Measurements from ENCODE around the gene LTN1. TPM values are rescaled to one million over a fixed set of nuclear protein-coding genes. Genes with fewer than 3 reads are reported as not detected.

LTN1 gene
- polyA plus RNA-seq, 3 donors, result 6.0 to 14.0 (median 11.7) TPM

GRCh38 chr21:28899220-28899619 is 93.5 kb downstream of the LTN1 start:
- Histone ChIP-seq H3K36me3 (replicated peaks in 1 of 2; ENCODE audit: control insufficient read depth in 1 of 2, insufficient read depth in 2 of 2, low read length in 2 of 2) (no peaks in the 10 kb centered on the region), H3K4me3 (replicated peaks in 1 of 3; ENCODE audit: low read depth in 2 of 3, low read length in 3 of 3) (no peak overlapping the region), H3K27ac (ENCODE audit: low read depth in 1 of 2, low read length in 2 of 2) (no peak overlapping the region), H3K4me1 (ENCODE audit: control insufficient read depth in 1 of 2, insufficient read depth in 2 of 2, low read length in 2 of 2) (no peaks in the 10 kb centered on the region), H3K79me2 (ENCODE audit: insufficient read depth, low read length) (no peaks in the 10 kb centered on the region), H3K4me2 (replicated peaks; ENCODE audit: extremely low read depth, low read length, poor library complexity, severe bottlenecking) (no peak overlapping the region), H3K9ac (ENCODE audit: insufficient read depth, low read length, poor library complexity, severe bottlenecking) (no peak overlapping the region), H4K20me1 (ENCODE audit: insufficient read depth, low read length) (no peaks in the 10 kb centered on the region), H3K27me3 (ENCODE audit: control insufficient read depth in 2 of 2, insufficient read depth in 2 of 2, low read length in 2 of 2) (no peaks in the 10 kb centered on the region), H2AFZ (ENCODE audit: insufficient read depth, low read depth, low read length, poor library complexity, severe bottlenecking) (no peak overlapping the region), H3K9me3 (replicated peaks in 1 of 2; ENCODE audit: control insufficient read depth in 1 of 2, insufficient read depth in 1 of 2, low read length in 2 of 2) (no peaks in the 10 kb centered on the region)
- Mint-ChIP-seq H3K27me3 (ENCODE audit: low read depth in 3 of 3) (peaks cover 0 to 3% (median 2%) of the 10 kb centered on the region in 3 donors), H3K4me3 (no peak overlapping the region), H3K4me1 (no peaks in the 10 kb centered on the region), H3K27ac (no peak overlapping the region), H3K9me3 (peaks cover 1 to 12% (median 8%) of the 10 kb centered on the region in 7 donors), H3K36me3 (no peaks in the 10 kb centered on the region)
- no CpG with 5 or more reads among the region's 3 CpGs for WGBS (ENCODE audit: insufficient coverage)
- TF ChIP-seq CTCF (IDR thresholded peaks at IDR 0.05), result no peak
- DNase-seq, result no peak
- intact Hi-C loops (cut with micrococcal nuclease), result no loop called here

- peaks cover 0 to 3% (median 2%) of the 10 kb centered on the region in 7 donors for H3K9me3 Mint-ChIP-seq
- no peaks in the 10 kb centered on the region for H3K27me3 ChIP-seq (ENCODE audit: control insufficient read depth in 2 of 2, insufficient read depth in 2 of 2, low read length in 2 of 2)
- no peak overlapping the region for H2AFZ ChIP-seq (ENCODE audit: insufficient read depth, low read depth, low read length, poor library complexity, severe bottlenecking)
- H3K4me1 Mint-ChIP-seq, result no peaks in the 10 kb centered on the region
- H3K27ac ChIP-seq (ENCODE audit: low read depth in 1 of 2, low read length in 2 of 2), result no peak overlapping the region
- H3K9ac ChIP-seq (ENCODE audit: insufficient read depth, low read length, poor library complexity, severe bottlenecking), result no peak overlapping the region
- no peaks in the 10 kb centered on the region for H3K36me3 Mint-ChIP-seq
- no peaks in the 10 kb centered on the region for H3K4me1 ChIP-seq (ENCODE audit: control insufficient read depth in 1 of 2, insufficient read depth in 2 of 2, low read length in 2 of 2)
- no peak overlapping the region for H3K4me3 Mint-ChIP-seq
- intact Hi-C loops (cut with micrococcal nuclease), result no loop called here
- no peaks in the 10 kb centered on the region for H4K20me1 ChIP-seq (ENCODE audit: insufficient read depth, low read length)
- H3K27ac Mint-ChIP-seq, result no peak overlapping the region
- no peaks in the 10 kb centered on the region for H3K9me3 ChIP-seq (replicated peaks in 1 of 2; ENCODE audit: control insufficient read depth in 1 of 2, insufficient read depth in 1 of 2, low read length in 2 of 2)
- no peak overlapping the region for H3K4me2 ChIP-seq (replicated peaks; ENCODE audit: extremely low read depth, low read length, poor library complexity, severe bottlenecking)
- H3K27me3 Mint-ChIP-seq (ENCODE audit: low read depth in 3 of 3), result peaks cover 0 to 5% (median 2%) of the 10 kb centered on the region in 3 donors
- no peak for TF ChIP-seq CTCF (IDR thresholded peaks at IDR 0.05)
- H3K4me3 ChIP-seq (replicated peaks in 1 of 3; ENCODE audit: low read depth in 2 of 3, low read length in 3 of 3), result no peak overlapping the region
- no peaks in the 10 kb centered on the region for H3K79me2 ChIP-seq (ENCODE audit: insufficient read depth, low read length)
- no peaks in the 10 kb centered on the region for H3K36me3 ChIP-seq (replicated peaks in 1 of 2; ENCODE audit: control insufficient read depth in 1 of 2, insufficient read depth in 2 of 2, low read length in 2 of 2)
- no peak for DNase-seq
- no CpG with 5 or more reads among the region's 3 CpGs for WGBS (ENCODE audit: insufficient coverage)
Observed at GRCh38 chr21:28893687-28894086, 99.0 kb downstream of the LTN1 start.
